T-helper 22 cell (primary cell): ENCODE measurements around the gene DGKI.

Experiments used
- DNase-seq: peaks from one replicate; pipeline ENCODE4 v3.0.0-alpha.2; 2020; ENCODE audit warnings: low read depth

The DGKI gene

DNA sequence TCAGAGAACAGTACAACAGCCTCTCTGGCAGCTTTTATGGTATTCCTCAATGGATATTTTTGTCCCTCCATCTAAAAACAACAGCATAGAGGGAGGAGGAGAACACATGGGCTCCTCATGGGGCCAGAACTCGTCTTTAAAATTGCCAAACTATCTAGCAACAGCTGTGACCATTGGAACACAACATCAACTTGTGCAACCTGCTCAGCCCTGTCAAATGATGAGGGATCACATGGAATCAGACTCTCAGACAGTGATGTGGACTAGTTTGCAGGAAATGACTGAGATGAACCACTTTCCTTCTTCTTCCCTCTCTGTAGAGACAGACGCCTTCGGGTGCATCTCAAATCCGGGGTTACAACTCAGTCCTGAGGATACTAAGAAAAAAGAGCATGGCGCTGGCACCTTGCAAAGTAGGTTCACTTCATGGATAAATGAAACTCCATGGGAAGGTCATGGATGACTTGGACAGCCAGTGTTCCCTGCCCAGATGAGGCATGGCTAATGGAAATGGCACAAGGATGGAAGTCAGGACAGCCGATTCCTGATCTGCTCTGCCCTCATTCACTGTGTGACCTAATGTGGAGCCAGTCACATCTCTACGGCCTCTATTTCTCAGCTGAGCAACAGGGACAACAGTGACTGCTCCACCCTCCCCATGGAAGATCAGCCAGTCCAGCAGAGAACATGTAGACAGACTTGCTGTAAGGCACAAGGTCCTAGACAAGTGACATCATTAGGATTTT lies 24.6 kb upstream of the DGKI start:
- DNase-seq = no peak

DNA sequence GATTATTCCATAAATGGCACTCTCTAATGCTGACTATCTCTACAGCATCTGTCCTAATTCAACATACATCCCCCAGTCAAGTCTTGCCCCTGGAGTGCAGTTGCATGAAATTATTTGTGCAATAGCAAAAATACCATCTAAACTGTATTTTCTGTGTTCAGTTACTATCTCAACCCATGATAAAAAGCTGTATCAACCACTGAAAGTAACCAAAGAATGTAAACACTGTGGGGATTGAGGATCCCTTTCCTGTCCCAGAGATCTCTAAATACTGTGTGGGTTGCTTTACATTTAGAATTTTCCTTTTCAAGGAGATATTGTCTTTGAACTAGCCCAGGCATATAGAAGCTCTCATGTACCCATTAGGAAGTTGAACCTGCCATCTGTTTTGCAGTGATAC lies 23.9 kb upstream of the DGKI start:
- no peak for DNase-seq

DNA sequence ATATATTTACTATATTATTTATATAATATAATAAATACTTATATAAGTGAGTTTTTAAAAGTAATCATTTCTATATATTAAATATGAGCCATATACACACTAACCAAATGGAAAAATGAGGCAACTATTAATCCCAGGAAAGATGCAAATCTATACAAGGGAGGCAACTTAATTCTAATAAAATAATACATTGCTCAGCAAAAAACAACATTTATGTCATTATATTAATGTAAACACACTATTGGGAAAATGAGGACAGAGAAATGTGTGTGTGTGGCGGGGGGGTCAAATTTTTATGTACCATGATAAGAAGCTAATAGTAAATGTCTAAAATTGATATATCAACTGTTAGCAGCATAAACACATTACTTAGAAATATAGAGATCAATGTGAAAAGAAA lies 23.3 kb upstream of the DGKI start:
- DNase-seq = no peak

DNA sequence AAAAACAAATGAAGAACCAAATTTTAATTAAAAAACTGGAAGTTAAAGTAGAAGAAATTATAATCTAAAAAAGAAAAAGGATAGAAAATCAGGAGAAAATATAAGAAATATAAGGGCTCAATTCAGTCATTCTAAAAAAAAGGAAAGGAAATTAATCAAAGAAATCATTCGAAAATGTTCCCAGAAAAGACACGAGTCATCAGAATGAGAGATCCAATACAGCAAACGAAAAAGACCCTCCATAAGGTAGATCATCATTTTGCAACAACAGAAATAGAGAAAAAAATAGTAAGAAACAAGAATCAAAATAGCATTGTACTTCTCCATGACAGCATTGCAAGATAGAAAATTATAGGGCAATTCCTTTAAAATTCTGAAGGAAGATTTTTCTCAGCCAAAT lies 22.5 kb upstream of the DGKI start:
- DNase-seq = no peak

DNA sequence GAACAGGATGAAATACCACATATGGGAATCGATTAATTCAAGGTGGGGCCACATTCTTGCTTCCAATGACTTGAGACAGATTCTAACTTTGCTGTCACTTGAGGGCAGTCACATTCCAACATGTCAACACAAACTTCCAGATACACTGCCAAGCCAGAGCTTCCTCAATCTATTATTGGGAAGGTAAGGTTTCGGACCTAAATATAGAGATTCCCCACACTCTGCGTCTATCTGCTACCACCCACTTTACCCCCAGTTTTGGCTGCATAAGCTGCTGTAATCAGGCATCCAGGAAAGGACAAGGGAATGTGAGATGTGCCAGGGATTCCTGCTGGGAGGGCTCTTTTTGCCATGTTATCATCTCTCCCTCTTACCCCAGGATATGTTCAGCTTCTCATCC lies 20.5 kb upstream of the DGKI start:
- no peak for DNase-seq

DNA sequence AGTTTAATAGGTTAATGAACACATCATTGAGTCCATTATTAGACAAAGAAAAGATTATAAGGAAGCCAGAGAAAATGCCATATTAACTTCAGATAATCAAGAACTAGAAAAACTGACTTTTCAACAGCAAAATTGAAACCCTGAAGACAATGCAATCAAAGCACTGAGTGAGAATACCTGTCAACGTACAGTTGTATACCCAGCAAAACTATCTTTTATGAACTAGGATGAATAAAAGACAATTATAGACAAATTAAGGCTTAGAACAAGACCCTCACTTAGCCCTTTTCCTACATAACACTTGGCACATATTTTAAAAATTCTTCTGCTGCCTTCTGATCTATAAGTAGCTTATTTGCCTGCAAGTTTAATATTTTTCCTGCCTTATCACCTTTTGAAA lies 19.0 kb upstream of the DGKI start:
- DNase-seq = no peak

DNA sequence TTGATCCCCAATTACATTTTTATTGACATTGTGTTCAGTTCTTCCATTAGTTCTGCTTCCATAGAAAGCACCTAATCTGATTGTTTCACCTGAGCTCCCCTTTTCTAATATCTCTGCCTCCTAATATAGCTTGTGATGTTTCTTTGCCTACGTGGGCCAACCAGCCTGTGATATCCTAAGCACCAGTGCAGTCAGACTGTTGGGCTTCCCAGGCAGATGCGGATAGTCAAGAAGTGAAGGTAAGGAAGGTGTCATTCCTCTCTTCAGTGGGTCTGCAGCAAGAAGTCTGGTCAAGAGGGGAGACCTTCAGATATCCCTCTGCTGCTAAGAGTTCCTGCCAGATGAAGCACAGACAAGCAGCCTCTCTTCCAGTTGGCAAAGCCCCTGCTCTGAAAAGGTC lies 16.2 kb upstream of the DGKI start:
- DNase-seq = no peak

DNA sequence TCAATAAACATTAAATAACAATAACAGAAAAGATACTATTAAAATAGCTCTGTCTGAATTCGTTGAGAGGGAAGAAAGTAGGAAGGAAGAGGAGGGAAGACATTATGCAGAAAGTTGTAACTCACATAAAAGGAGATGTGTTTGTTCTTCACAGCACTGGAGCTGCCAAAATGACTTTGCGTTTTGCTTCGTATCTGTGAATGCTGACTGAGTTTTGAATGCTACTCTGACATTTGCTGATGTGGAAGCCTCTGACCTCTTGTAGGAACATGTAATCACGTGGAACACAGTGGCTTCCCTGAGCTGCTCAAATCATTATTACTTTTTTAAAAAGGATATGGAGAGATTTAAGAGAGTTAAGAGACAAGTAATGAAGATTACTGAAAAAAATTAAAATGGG lies 15.6 kb upstream of the DGKI start:
- no peak for DNase-seq

DNA sequence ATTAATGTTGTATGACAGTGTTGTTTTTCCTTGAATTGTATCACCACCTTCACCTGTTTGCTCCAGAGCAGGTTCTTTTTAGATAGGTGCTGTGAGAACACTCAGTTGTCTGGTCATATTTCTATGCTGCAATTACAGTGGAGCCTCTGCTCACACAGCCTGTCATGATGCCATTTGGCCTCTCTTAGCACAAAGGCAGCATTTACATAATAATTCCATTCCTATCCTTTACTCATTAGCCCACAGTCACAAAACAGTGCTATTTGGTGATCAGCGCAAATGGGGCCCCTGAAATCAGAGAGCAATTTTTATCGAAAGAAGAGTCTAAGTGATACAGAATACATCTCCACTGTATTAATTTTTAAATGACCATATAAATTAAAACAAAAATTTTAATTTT lies 13.8 kb upstream of the DGKI start:
- DNase-seq = no peak

DNA sequence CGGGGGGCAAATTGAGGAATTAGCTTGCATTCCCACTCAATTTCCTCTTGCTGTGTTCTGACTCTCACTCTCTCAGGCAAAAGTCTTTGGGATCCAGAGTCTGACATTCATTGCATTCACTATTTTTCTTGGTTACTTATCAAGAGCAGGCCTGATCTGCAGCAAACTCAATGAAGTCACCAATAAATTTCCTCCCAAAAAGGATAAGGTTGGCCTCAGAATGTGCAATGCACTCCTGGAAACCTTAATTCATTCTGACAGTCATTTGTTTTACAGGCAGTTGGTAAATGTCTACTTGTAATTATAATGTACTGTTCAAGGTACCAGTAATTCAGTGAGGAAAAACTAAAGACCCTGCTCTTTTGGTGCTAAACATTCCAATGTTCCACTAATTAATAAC lies 6.3 kb upstream of the DGKI start:
- no peak for DNase-seq

DNA sequence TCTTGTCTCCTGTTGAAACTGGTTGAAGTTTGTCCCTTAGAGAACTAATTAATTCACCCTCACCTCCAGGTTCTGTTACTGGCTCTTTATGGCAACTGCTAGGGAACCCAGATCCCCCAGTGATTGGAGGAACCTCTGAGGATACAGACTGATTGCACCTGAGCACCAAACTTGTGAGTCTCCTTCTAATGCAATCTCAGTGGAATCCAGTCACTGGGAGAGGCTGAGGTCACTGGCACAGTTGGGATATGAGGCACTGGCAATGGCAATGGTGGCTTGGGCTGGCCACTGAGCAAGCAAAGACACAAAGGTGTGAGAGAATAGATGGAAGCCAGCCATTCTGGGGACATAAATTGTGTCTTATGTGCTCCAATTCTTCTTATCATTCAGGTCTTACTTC lies 5.3 kb upstream of the DGKI start:
- no peak for DNase-seq

DNA sequence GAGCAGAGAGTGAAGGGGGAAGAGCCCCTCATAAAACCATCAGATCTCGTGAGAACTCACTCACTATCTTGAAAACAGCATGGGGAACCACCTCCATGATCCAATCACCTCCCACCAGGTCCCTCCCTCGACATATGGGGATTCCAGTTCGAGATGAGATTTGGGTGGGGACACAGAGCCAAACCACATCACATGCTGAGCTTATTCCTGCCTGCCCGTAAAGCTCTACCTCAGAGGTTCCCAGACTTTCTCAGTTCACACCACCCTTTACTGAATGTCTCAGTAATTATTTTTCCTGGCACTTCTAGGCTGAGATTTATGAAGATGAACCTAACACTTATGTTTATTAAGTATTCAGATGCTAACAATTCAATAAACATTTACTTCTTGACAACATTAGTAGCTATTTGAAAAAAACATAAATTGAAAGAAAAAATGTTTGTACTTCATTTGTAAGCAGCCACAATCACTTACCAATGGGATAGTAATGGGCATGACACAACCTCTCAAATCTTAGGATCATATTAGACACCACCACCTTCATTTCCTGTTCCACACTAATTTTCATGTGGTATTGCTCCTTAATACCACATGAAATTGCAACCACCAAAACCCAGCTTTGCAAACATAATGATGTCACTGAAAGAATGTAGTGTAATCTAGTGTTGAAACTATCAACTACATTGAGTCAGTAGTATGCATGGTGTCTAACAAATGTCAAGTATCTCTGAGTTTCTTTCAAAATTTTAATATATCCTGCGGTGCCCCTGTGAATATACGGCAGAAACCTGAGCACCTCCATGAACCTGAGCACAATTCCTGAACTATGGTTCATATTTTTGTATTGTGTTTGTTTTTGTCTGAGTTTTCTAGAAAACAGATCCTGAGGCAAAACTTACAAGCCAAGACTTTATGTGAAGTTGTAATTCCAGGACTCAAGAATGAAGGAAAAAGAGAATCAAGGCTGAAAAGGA lies 4.5 kb upstream of the DGKI start:
- DNase-seq = no peak

DNA sequence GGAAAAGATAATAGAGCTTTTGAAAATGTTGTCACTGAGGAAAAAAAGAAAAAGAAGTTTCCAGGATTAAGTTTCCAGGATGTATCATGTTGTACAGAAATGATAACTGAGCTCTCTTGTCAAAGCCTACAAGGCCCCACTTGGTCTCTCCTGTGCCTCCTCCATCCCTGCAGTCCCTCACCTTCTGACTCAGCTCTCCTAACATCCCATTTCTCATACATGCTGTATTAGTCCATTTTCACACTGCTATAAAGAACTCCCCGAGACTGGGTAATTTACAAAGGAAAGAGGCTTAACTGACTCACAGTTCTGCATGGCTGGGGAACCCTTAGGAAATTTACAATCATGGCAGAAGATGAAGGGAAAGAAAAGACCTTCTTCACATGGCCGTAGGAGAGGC lies 3.8 kb upstream of the DGKI start:
- DNase-seq = no peak

DNA sequence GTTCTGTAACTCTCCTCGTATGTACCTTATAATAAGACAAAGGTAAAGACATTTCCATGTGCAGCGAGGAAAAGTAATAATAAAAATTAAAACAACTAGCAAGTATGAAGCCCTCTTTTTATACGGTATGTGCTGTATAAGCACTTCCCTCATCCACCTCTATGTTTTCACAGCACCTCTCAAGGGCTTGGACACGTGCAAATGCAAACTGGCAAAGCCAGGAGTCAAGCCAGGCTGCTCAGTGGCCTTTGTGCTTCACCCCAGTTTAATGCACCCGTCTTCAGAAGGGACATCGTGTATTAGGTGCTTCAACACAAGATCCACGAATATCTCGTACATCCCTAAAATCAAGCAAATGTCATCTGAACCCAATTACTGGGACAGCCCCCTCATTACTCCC lies 1.3 kb upstream of the DGKI start:
- DNase-seq = no peak

DNA sequence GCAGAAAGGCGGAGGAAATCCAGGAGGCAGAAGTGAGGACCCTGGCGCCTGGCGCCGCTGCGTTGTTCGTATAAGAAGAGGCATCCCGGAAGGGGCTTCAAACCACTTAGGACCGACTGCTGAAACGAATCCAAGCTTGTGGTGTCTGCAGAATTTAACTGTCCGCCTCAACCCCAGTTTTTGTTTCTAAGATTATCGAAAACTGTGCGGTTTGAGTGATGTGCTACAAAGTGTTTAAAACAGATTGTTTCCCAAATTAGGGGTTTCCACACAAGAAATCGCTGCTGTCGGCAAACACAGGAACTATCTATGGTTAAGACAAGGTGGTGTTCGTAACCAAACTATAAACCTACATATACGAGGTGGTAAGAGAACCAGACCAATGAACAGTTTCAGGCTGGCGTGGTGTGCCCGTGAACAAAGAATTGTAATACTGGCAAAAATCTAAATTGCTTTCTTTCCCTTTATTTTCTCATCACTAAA lies 835 bp upstream of the DGKI start:
- DNase-seq = no peak

DNA sequence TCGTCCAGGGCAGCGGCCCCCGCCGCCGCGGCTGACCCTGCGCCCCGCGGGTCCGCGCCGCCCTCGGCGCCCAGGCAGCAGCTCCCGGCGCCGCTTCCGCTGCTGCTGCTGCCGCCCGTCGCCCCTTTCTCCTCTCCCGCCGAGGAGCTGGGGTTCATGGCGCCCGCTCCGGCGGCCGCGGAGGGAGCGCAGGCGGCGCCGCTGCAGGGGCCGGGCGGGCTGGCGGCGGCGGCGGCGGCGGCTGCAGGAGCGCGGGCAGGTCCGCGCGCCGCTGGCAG lies 286 bp downstream of the DGKI start:
- no peak for DNase-seq

DNA sequence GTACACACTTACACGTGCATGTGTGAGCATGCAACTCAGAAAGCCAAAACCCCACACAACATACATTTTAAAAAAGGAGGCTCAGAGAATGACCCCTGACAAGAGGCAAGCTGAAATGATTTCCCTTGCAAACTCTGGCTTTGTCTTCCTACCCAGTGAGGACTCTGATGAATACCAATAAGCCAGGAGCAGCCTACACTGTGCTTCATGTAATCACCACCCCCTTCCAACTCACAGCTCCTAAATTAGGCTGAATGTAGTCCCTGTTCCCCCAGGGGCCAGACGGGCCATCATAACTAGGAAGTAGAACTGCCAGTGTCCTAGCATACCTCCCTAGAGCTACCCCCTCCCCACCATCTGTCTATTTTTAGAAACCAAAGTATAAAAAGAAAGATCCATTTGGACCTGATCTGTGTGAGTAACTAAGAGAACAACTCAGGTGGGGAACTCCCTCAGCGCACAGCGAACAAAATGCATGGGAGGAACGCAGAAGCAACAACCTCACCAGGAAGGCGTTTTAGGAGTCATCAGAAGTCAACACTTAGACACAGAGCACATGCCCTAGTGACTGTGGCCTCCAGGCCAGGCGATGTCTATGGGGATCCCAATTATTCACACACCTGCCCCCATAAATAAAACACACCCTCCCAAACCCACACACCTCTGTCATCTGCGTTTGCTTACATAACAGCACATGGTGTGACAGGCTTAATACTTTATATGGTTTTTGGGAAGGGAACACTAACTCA lies 1.9 kb downstream of the DGKI start:
- no peak for DNase-seq

DNA sequence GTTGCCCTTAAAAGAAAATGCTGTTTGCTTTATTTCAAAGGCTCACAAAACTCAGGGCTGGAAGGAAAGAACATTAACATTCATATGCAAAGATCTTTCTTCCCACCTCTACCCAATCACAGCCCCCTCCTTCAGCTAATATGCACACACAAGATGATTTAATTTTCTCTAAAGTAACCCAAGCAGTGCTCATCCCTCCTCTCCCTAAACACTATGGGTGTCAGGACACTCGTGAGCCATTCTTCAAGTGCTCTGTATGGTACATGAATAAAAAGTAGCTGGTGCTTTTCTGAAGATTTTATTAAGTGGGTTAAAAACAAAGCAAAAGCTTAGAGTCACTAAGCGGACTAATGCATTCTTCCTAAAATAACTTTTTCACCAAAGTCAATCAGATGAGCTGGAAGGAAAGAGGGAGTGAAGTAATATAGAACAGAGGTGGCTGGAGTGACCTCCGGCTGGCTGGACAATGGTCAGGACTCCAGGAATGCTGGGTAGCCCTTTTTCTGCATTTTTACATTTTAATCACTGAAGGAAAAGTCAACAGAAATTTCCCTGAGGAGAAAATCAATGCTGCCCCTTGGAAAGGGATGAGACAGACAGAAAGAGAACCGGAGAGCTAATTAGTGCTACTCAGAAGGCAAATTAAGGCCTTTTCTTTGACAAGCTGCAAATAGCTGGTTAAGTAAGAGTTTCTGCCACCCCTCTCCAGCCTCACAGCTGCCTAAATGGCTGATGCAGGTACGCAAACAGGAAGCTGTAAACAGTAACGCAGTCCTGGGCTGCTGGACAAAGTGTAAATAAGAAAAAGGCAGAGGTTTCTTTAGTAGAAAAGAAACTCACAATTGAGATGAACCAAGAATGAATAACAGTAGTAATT lies 6.6 kb downstream of the DGKI start:
- no peak for DNase-seq

DNA sequence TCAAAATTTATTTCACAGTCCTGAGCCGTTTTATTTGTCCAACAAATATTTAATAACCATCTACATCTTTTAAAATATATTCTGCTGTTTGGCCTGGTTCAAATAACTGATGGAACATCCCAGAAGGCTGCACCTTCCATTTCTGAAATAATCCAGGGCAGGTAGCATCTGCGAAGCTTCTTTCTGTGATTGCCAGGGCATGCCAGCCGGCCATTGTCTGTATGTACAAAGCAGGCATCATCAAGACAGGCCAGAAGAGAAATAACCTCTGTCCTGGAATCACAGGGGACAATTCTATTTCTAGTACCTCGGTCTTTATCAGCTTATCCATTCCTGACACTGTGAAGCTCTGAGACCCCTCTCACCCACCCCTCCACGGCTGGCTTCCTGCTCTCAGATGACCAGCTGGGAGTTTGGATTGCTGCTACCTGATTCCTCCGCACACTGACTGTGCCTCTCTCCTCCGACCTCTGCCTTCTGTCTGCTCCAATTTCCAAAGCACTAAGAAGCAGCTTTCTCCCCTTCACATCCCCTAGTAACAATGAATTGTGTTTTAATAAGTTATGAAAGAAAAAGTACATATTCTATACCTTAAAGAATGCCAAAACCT lies 8.0 kb downstream of the DGKI start:
- no peak for DNase-seq

DNA sequence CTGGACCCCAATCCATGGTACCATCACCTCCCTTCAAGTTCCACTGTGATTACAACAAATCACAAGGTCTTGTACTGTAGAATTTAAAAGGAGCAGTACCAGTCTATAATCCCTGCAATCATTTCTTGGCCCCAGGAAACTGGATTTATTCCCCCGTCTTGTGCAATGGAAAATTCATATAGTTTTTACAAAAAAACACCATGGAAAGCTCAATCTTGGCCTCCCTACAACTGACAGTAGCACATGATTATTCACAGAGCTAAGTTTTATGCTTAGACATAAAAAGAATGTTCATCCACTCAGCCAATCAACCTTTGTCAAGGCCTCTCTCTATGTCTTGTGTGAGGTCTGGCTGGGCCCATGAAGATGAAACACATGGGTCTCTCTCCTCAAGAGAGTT lies 10.2 kb downstream of the DGKI start:
- no peak for DNase-seq

DNA sequence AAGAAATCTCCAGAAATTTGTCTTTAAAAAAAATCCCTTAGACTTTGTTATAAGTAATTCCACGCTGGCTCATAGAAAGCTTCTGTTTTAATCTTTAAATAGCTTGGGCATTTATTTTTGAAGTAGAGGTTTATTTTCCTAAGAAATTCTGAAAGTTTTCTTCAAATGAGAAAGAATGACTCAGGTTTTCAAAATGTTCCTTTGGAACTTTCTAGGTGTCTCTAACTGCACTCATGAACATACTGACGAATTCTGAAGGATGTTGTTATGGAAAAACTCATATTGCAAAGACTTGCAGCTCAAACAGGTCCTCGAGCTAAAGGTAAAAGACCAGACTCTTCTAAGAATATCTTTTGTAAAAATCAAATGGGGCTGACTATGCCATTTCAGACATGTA lies 10.7 kb downstream of the DGKI start:
- DNase-seq = no peak
